Stimulated activated CD8-positive, alpha-beta memory T cell treated with anti-CD3 and anti-CD28 coated beads, Interleukin-15, amount 100 ng/mL, for 24 hours (primary cell): Measurements from ENCODE around the gene SLC2A9.

Experiments
- DNase-seq: peaks from one replicate; pipeline ENCODE4 v3.0.0-alpha.2; 2020; ENCODE audit warnings: low read depth

The SLC2A9 gene

GRCh38 chr4:10020871-10021652 lies at the start of gene SLC2A9:
Gene SLC2A9 (minus strand): TSS chr4:10021497. CDS start chr4:10021429, 68 bp downstream.
- DNase-seq, result no peak

- DNase-seq, result no peak
Measured at GRCh38 chr4:10069075-10069642, 47.9 kb upstream of the SLC2A9 start.

GRCh38 chr4:10066670-10067651 lies 45.7 kb upstream of the SLC2A9 start:
- DNase-seq, result no peak

- DNase-seq, result no peak
Measured at GRCh38 chr4:10066206-10066605, 44.9 kb upstream of the SLC2A9 start.

- no peak for DNase-seq
Measured at GRCh38 chr4:10063544-10064300, 42.4 kb upstream of the SLC2A9 start.

- no peak for DNase-seq
Measured at GRCh38 chr4:10061650-10062415, 40.5 kb upstream of the SLC2A9 start.

GRCh38 chr4:10058371-10058770 lies 37.1 kb upstream of the SLC2A9 start:
- DNase-seq, result no peak

- DNase-seq, result no peak
Measured at GRCh38 chr4:10057023-10057395, 35.7 kb upstream of the SLC2A9 start.

- DNase-seq, result no peak
Measured at GRCh38 chr4:10056334-10057022, 35.2 kb upstream of the SLC2A9 start.

- no peak for DNase-seq
Measured at GRCh38 chr4:10055871-10056270, 34.6 kb upstream of the SLC2A9 start.

GRCh38 chr4:10054571-10055041 lies 33.3 kb upstream of the SLC2A9 start:
- no peak for DNase-seq

GRCh38 chr4:10053635-10054453 lies 32.5 kb upstream of the SLC2A9 start:
- DNase-seq, result no peak

- no peak for DNase-seq
Measured at GRCh38 chr4:10051517-10052135, 30.3 kb upstream of the SLC2A9 start.

- DNase-seq, result no peak
Measured at GRCh38 chr4:10050721-10051120, 29.4 kb upstream of the SLC2A9 start.

GRCh38 chr4:10050261-10050661 lies 29.0 kb upstream of the SLC2A9 start:
- DNase-seq, result no peak

GRCh38 chr4:10048941-10049697 lies 27.8 kb upstream of the SLC2A9 start:
- no peak for DNase-seq

GRCh38 chr4:10047967-10048366 lies 26.7 kb upstream of the SLC2A9 start:
- DNase-seq, result no peak

GRCh38 chr4:10046471-10046870 lies 25.2 kb upstream of the SLC2A9 start:
- DNase-seq, result no peak
